RWPE1 (cell line): ENCODE results near the gene DNAH8.

ENCODE experiments used
- CTCF ChIA-PET: fragments of 350-600 bp; sonication (Branson Sonifier 250); formaldehyde crosslinking; extraction: SDS; loops from one replicate; lab custom pipeline; 2021; lab: Yijun Ruan, JAX
- POLR2A ChIA-PET: fragments of 400-600 bp; formaldehyde crosslinking; extraction: SDS; loops from one replicate; lab custom pipeline; 2020; ENCODE audit warnings: antibody characterized with exemption; ENCODE audit not compliant: low non-redundant PET; lab: Yijun Ruan, JAX
- DNase-seq: peaks from one replicate; pipeline ENCODE4 v3.0.0; 2012; ENCODE audit warnings: low spot score
- H3K27ac ChIP-seq: fragments of 450-650 bp; 2 replicates; pipeline ENCODE4 v1.5.1; 2017
- CTCF ChIP-seq: fragments of 450-650 bp; conservative IDR thresholded peaks from 2 replicates; pipeline ENCODE4 v1.5.1; 2017; ENCODE audit warnings: low read depth, mild to moderate bottlenecking

DNAH8 gene

GRCh38 chr6:38822963-38823362 is 107.9 kb downstream of the DNAH8 start:
- POLR2A ChIA-PET, result no interaction called here
- no peak for DNase-seq
- CTCF ChIA-PET, result no interaction called here
- no peak overlapping the region for H3K27ac ChIP-seq
- no peak for TF ChIP-seq CTCF

GRCh38 chr6:38824243-38824894 is 109.3 kb downstream of the DNAH8 start:
- ChIA-PET CTCF (no interaction called here), POLR2A (no interaction called here)
- no peak for DNase-seq
- H3K27ac ChIP-seq, result no peak overlapping the region
- no peak for TF ChIP-seq CTCF

- TF ChIP-seq CTCF, result no peak
- H3K27ac ChIP-seq, result no peak overlapping the region
- no peak for DNase-seq
- CTCF ChIA-PET, result interaction anchor here (0.7 kb wide), 1 partner anchor 15 kb away, joined by 5 read pairs; no protein-coding TSS in a partner anchor
- POLR2A ChIA-PET, result no interaction called here
Measured at GRCh38 chr6:38827024-38827423, 111.9 kb downstream of the DNAH8 start.

- no peak overlapping the region for H3K27ac ChIP-seq
- POLR2A ChIA-PET, result no interaction called here
- CTCF ChIA-PET, result no interaction called here
- no peak for TF ChIP-seq CTCF
- DNase-seq, result no peak
Measured at GRCh38 chr6:38831865-38832264, 116.8 kb downstream of the DNAH8 start.

- ChIA-PET CTCF (no interaction called here), POLR2A (no interaction called here)
- no peak for TF ChIP-seq CTCF
- DNase-seq, result no peak
- no peak overlapping the region for H3K27ac ChIP-seq
Measured at GRCh38 chr6:38833320-38833719, 118.2 kb downstream of the DNAH8 start.

GRCh38 chr6:38836585-38836984 is 121.5 kb downstream of the DNAH8 start:
- no peak overlapping the region for H3K27ac ChIP-seq
- DNase-seq, result no peak
- ChIA-PET POLR2A (no interaction called here), CTCF (interaction anchor here (0.6 to 1.0 kb wide), 2 partner anchors 34 to 36 kb away, joined by 3 to 5 read pairs; no protein-coding TSS in a partner anchor)
- TF ChIP-seq CTCF, result no peak
